Activated CD4-positive, alpha-beta T cell treated with anti-CD3 and anti-CD28 coated beads, Interleukin-2, amount 50 U/mL, for 24 hours (primary cell): ENCODE results near the gene DSCAM.

Source experiments
- DNase-seq, 2 donors: peaks; one replicate each; pipeline ENCODE4 v3.0.0-alpha.2; 2020; ENCODE audit warnings: low read depth in 1 of 2, low spot score in 1 of 2

Gene DSCAM

DNA sequence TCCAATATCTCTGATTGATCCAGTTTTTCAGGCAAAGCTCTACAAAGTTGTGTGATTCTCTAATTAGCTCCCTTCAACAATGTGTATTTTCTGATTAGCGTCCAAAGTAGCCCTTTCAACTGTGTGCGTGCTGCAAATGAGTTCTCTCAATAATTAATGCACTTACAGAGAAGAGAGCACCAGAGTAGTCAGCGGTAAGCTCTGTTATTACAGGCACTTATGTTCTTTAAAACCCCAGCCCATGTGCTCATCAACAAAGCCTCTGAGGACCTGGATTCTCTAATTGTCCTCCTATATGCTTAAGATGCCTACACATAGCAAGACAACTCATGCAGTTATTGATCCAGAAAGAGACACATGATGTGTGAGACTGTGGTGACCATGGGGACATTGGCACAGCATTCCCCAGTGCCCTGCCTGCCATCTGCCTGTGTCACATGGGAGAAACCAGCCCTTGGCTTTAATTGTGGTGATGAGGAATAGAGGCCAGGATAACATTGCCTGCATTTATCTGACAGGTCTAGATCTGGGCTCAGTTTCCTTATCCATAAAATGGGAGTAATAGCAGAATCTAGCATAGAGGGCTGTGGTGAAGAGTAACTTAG is 828.0 kb downstream of the DSCAM start:
- no peak for DNase-seq

DNA sequence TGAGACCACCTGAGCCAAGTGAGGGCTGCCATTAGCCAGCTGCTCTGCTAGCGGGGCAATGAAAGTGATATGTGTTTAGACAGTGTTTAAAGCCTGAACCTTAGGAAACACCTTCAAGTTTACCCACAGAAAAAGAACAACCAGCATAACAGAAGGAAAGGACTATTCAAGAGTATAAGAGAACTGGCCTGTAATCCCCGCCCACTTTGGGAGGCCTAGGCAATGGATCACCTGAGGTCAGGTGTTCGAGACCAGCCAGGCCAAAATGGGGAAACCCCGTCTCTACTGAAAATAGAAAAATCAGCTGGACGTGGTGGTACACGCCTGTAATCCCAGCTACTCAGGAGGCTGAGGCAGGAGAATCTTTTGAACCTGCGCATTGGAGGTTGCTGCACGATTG is 830.3 kb downstream of the DSCAM start:
- DNase-seq = no peak

DNA sequence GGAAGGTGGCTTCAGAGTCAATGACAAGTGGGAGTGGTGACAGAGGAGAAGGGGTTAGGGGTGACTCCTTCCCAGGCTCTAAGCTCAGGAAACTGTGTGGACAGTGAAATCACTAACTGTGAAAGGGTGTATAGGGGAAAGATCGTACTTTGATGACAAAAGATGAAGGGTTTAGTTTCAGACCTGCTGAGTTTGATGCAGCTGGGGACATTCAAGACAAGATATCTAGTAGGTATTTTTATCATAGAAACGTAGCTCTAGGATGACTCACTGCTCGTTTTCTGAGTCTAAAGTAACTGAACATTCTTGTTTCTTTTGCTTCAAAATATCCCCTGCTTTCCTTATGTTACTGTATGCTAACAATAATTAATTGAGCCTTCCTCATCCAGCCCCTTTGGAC is 830.7 kb downstream of the DSCAM start:
- DNase-seq = no peak

DNA sequence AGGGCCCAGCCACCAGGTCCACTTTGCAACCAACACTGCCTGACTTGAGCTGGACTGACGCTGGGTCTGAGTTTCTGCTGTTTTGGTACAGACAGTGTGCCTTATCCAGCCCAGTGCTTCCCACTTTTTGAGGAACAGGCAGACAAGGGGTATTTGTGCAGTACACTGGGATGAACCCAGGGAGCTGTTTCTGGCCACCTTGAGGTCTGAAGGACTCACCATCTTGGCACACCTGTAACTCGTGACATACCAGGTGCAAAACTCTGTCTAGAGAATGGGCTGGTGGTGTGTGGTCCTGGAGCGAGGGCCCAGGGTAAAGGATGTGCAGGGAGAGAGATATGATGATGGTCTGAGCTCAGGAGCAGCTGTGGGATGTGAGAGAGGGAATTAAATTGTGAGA is 831.1 kb downstream of the DSCAM start:
- no peak for DNase-seq

DNA sequence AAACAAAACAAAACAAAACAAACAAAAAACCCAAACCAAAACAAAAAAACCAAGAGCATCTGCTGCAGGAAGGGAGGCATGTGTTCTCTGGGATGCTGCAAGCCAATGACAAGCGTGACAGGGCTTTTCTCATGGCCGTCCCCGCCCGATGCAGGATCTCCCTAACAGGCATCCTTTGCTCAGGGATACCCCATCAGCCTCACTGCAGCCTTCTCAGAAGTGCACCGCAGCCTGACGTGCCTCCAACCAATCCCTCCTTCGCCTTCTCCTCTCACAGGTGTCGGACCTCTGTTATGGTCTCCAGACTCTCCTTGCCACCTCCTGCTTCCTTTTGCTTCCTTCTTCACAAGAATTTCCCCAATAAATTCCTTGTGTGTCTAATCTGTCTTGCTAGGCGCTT is 832.6 kb downstream of the DSCAM start:
- DNase-seq = no peak

DNA sequence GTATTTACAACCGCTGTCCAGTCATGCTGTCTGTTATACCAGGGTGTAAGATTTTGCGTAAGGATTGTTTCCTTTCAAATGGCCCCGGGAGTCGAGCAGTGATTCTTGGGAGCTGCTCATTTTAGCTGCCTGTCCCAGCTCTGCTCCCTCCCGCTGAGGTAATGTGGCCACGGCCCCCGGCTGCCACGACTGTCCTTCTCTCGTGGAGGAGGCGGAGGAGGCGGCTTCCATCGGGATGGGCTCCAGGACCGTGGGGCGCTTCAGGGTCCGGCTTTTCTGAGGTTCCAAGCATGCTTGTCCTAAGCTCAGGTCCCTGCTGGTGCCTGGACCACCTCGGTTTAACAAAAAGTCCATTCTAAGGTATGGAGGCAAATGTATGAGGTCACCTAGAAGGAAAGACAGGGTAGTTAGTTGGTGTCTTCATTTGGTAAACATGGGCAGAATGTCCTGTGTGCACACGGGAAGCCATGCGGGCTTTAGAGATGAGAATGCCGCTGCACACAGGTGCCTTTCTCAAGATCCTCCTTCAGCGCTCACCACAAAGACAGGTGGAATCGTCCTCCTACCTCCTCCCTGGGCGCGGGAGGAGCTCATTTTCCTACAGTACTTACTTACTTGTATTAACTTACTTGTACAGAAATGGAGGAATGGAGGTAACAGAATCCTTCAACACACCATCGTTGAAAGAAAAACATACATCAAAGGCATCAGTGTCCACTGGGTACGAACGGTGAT is 833.8 kb downstream of the DSCAM start:
- DNase-seq = no peak

DNA sequence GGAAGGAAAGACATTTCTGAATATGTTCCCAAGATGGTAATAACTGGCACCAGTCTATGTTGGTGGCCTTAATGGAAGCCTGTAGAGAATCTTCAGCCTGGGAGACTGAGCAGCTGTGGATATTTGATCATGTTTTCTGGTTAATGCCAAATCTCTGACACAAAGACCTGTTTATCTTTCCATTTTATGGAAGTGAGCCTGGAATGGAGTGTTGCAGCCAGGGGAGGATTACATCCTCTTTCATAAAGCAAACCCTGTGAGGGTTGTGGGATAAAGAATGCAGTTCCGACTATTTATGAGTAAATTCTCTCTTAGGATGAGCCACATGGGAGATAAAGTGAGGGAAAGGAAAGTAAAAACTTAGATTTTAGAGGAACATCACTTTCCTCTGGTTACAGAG is 835.6 kb downstream of the DSCAM start:
- DNase-seq = no peak

DNA sequence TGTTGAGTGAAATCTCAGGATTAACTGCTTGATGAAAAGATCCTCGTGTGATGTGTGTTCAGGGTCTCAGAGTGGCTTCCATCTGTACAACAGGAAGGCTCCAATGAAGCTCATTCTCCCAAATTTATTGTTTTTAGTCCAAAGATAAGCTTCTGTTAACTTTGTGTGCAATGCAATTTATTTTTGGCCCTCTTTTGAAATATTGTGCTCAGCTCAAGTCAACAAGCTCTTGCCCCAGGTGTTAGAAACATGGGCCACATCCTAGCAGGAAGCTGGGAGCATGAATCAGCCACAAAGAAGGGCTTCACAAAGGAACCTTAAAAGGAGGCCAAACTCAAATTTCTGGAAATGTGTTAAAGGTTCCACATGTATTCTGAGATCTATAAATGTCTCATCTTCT is 844.0 kb downstream of the DSCAM start:
- no peak for DNase-seq

DNA sequence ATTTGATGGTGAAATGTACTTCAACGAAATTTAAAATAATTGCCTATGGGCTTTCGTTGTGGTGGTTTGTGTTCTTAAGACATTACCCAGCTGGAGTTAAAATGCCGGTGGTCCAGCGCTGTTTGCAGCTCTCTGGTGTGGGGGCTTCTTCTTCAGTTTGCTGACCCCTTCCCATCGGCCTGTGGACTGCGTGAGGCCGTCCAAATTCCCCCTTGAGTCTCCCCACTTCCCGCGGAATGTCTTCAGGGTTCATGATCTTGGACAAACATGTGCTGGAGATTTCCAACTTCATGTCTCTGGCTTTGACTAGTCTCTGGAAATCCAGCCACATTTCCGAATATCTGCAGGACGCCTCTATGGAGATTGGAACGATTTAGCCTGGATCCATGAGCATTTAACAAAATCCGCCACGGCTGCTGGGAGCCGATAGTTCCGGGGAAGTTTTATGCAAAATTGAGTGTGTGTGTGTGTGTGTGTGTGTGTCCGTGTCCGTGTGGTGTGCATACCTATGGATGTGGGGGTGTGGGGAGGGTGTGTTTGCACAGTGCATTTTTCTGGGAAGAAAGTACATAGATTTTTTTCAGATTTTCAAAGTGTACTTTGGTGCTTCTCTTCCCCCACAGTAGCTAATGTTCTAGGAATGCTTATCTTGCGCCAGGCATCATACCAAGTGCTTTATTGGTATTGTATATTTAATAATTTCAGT is 862.5 kb downstream of the DSCAM start:
- no peak for DNase-seq

DNA sequence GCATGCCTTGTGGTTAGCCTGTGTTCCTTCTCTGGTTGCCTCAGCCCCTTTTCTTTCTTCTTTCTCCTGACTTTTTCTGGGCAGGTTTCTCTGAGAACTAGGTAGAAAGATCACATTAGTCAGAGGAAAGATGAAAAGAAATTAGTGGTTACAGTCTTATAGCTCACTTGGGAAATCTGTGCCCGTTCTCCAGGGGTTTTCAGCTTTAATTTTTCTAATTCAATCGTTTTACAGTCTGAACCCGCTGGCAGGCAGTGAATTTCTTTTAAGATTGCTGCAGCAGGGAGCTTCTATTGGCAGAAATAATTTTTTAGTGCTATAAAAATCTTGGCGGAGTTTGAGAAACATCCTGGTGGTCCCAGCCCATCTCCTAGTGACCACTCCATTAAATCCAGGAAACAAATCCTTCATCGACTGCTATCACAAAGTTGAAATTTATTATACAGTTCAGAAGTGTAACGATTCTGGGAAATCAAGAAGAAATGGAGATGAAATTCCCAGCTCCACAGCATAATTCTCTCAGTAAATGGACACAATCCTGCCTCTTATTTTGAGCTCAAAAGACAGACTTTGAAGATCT is 866.6 kb downstream of the DSCAM start:
- DNase-seq = no peak

DNA sequence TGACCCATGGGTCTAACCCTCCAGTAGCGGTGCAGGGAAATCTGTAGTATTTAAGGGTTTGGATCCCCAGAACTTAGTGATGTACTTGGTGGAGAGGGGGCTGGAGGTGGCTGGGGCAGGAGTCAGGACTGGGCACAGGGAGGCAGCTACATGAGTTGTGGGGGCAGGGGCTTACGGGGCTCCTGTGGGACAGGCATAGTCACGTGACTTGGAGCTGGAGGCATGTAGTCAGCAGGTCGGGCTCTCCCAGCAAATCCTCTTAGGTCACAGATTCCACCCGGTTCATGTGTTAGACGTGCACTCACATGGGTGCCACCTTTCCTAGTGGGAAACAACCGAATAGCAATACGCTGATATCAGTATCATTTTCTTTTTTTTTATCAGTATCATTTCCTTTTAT is 867.6 kb downstream of the DSCAM start:
- DNase-seq = no peak

DNA sequence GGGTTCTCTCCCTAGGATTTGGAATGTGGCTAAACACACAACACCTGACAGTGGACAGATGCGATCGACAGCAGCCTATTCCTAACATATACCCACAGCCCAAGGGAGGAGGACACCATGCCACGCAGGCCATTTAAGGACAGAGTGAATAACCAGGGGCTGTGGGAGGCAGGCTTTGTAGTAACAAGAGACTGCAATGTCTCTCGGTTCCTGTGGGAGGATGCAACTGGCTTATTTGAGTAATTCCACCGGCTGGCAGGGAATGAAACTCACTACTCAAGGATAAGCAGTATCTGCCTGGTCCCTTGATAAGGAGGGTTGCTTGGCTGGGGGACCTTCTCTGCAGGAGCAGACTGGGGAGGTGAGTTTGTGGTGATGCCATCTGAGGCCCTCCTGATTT is 870.2 kb downstream of the DSCAM start:
- no peak for DNase-seq

DNA sequence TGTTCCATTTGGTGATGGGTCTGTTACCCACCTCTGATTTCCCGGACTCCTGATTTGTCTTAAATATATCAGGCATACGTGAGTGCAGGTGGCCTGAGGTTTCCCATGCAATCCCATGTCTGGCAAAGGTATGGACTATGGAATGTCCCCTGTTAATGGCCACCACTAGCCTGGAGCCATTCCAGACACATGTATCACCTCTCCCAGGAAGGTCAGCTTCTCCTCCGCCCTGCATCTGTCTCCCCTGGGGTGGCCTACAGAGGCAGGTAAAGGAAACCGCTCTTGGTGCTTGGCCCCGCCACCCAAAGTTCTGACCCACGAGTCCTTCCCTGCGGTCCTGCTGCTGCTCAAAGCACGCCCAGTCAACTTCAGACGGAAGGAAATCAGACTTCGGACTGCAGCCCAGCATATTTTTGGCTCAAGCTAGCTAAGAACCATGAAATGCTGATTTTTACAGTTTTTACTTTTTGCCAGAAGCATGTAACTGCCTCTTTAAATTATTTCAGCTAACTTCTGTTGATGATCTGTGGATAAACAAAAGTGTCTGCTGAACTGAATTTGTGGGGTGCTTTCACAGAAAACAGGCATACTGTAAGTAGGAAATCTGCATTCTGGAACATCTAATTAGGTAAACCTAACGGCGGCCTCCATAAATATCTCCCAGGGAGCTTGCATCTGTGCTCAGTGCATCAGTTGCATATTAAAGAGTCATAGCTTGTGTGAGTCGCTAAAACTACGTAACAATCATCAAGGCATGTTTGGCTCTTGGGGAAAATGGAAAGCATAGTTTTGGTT is 873.8 kb downstream of the DSCAM start:
- no peak for DNase-seq

DNA sequence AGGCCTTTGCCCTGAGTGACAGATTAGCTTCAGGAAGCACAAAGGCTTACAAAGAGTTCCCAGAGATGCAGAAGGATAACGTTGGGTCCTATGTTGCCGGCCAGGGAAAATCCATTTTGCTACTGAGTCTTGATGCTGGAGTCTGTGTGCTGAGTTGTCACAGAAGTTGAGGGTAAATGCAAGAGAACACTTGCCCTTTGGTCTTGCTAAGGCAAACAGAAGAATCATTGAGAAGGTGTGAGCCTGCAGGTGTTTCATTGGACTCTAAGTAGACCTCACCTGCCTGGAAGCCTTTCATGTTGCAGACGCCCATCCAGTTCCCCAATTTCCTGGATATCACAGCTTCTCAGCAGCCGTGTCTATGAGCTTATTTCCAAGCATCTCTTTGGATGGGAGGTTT is 874.5 kb downstream of the DSCAM start:
- no peak for DNase-seq

DNA sequence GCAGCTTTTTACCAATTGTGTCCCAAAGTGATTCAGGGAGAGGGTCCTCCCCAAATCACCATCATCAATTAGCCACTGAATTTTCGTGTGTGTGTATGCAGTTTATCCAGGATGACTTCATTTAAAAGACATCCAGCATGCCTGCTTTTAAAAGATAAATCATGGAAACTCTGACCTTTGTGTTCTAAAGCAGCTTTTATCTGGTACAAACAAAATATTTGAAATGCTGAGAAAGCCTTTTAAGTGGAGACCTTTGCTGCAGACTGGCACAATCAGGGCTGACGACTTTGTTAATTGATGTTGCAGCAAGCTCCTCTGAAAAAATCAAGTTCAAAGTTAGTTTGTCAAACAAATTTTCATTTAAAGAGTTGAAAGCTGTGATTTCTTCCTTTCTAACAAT is 875.0 kb downstream of the DSCAM start:
- DNase-seq = no peak

DNA sequence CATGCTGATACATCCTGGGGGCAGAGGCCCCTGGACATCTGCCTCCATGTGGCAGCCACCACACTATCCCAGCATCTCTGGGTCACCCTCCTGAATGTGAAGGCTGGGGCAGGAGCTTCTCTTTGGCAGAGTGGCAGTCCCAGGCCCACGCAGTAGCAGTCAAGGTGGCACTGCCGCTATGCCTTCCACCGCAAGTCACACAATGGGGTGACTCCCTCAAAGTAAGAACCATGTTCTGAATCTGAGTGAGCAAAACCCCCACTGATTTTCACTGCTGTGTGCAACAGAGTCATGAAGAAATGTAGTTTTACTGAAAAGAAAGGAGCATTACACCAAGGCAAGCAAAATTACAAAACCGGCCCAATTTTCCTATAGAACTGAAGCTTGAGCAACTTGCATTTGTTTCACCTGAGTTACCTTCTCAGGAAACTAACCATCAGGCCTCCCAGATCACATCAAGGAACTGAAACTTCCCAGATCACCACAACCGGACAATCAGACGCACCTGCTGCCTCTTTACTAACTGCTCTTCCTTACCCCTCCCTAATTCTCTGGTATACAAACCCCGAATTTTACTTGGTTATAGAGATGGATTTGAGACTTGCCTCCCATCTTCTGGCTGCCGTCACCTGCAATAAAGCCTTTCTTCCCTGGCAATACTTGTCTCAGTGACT is 877.1 kb downstream of the DSCAM start:
- no peak for DNase-seq

DNA sequence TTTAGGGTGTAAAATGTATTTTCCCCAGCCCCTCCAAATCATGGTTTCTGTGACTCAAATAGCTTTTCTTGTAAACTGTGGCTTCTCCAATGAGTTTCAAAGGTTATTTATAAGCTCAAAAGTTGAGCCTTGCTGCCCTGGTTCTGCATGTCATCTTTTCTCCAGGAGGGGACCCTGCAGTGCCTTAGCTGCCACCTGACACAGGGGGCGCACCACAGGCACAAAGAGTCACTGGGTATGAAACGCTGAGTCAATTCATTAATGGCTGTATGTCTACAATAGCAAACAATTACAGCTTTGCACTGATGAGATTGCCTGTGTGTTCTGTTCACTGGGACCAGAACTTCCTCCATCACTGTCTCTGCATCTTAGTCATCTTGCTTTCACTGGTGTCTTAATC is 878.9 kb downstream of the DSCAM start:
- DNase-seq = no peak

DNA sequence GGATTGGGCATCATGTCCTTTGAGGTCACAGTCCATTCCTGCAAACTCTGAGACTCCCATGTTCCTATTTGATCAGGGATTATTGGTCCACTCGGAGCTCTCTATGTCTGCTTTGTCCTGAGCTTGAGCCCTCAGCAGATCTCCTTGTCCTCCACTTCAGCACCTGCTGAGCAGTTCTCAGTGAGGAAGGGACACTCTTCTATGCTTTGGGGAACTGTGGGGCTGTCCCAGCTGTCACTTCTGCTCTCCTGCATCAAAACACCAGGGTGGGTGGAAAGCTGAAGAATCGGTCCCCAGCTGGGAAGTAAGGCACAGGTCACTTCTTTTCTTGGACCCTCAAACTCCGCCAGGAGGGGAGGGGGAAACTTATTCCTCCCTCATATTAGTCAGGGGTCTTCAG is 880.2 kb downstream of the DSCAM start:
- no peak for DNase-seq

DNA sequence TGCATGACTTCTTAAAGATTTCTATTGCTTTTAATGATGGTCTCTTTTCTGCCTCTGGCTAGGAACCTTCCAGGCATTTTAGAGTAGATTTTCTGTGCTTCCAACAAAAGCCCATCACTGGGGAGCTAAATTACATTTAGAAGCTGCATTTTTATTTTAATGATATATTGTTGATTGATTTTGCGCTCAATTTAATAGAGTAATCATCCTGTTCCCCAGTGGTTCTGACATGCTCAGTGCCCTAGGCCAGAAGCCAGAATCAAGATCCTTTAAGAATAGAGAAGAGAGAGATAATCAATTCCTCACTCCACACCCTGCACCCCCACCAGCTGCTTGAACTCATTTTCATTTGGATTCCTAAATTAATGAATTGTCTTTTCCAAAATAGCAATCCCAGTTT is 881.9 kb downstream of the DSCAM start:
- DNase-seq = no peak

DNA sequence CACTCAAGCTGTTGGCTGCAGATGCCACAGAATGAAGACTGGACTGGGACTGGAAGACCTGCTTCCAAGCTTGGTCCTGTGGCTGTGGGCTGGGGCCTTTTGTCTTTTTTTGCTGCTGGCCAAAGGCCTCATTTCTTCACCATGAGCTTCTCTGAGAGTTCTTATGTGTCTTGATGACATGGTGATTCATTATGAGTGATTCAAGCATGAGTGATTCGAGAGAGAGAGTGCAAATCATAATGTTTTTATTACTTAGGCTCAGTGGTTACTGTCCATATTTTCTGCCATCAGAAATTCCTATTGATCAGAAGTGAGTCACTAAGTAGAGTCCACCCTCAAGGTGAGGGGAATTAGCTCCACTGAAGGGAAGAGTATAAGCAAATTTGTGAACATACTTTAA is 885.7 kb downstream of the DSCAM start:
- DNase-seq = no peak
